DMS53 treated with DMSO at 0.1 percent for 48 hours (cell line): ENCODE results near the gene PYDC2.

Source experiments
- DNase-seq: peaks from one replicate; lab custom pipeline; 2025; ENCODE audit not compliant: unreplicated experiment; lab: John Stamatoyannopoulos, UW

The PYDC2 gene

DNA sequence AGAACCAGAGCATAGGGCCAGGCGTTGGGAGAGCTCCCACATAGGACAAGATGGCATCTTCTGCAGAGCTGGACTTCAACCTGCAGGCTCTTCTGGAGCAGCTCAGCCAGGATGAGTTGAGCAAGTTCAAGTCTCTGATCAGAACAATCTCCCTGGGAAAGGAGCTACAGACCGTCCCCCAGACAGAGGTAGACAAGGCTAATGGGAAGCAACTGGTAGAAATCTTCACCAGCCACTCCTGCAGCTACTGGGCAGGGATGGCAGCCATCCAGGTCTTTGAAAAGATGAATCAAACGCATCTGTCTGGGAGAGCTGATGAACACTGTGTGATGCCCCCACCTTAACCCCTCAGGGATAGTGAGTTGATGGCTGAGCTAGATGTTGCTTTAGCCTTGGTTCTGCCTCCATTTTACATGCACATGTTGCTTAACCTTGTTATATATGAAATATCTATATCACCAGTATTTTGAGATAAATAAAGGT, at the start of gene PYDC2:
Gene PYDC2, plus strand, starts transcription at position 51 of the 483 bp plus-strand sequence. Its CDS starts 0 bp downstream, at position 51.
- no peak for DNase-seq

DNA sequence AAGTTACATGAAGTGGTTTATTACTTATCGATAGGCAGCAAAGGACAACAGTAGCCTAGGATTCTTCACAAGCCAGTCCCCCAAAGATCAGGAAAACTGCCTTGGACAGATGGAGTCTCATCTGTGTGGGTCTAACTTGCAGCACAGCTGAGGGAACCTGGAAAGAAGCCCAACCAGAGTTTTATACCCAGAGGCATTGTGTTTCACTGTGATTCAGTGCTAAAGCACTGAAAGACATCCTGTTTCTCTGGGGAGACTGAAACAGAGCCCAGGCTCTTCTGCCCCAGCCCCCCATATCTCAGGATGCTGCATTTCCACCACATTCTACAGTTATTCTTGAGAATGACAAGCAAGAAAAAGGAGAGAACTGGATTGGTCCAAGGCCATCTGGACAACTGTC, 48.2 kb upstream of the PYDC2 start:
- DNase-seq, result no peak

DNA sequence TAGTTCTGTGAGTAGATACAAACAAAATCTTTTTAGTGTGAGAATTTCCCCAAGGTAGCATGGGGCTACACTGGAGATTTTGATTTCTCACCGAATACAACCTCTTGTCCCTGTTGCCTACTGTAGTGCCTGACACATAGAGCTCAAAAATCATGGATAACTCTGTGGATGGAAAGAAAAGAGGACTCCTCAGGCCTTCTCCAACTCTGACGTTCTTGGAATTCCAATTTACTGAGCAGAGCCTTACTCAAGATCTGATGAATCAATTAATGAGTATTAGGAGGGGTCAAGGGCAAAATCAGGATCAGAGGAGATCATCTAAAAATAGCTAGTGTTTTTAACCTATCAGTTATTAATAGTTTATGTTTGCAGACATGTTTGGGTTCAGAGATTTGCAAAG, 46.7 kb upstream of the PYDC2 start:
- DNase-seq, result no peak

DNA sequence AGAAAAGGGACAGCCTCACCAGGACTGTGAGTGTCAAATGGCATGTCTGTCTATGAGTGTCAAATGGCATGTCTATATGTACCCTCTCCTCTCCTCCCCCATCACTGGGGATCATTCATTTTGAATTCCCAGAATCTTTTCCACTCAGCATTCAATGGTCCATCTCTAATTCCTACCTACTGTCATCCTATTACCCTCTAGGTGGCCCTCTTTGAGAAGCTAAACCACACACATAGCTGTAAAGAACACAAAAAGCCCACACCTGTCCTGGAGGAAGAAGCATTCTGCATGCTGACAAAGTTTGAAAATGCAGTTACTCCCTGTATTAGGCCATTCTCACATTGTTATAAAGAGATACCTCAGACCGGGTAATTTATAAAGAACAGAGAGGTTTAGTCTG, 46.2 kb upstream of the PYDC2 start:
- DNase-seq, result no peak

DNA sequence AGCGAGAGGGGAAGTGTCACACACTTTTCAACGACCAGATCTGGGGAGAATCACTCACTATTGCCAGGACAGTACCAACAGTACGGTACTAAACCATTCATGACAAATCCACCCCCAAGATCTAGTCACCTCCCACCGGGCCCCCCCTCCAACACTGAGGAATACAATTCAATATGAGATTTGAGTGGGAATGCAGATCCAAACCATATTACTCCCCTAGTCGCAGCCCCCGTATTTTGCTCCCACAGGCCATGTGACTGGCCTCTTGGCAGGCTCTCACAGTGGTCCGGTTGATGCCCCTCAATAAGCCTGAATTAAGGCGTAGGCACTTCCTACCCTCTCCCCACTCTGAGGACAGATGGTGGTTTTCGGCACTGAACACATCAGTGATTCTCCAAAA, 45.4 kb upstream of the PYDC2 start:
- no peak for DNase-seq

DNA sequence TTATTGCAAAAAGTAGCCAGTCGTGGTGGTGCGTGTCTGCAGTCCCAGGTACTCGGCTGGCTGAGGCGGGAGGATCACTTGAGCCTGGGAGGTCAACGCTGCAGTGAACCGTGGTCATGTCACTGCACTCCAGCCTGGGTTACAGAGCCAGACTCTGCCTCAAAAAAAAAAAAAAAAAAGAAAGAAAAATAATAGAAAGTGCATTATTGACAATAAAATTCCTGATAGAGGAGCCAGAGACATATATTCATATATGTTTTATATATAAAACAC, 43.6 kb upstream of the PYDC2 start:
- no peak for DNase-seq

DNA sequence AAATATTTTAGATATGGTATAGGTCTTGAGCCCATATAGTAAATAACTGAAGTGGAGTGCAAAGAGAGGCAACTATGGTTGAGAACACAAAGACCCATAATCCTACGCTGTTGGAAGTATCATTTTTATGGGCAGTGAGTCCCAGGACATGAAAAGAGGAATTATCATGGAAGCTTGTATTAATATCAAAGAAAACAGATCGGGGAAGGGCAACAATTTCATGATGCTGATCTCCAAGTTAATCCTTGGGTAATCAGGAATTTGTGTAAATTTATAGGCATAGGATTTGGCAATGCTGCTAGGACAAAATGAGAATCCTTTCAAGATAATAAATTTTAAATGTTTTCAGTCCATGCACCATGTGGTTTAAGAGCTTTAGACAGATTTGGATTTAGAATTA, 40.2 kb upstream of the PYDC2 start:
- no peak for DNase-seq

DNA sequence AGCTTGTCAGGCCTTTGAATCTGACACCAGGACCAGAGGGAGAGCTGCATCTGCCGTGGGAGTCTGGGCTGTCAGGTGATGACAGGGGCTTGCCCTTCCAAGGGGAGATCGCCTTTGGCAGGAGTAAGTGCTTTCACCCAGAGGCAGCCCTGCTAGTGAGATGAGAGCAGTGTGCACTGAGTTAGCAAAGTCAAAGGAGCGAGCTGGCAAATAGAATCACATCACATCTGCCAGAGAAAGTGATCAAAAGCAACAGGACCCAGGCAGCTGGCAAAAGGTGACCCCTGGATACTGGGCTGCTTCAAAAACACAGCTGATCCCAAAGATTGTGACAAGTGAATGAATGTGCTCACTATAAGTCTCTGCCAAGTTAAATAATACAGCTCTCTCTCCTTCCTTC, 36.1 kb upstream of the PYDC2 start:
- no peak for DNase-seq

DNA sequence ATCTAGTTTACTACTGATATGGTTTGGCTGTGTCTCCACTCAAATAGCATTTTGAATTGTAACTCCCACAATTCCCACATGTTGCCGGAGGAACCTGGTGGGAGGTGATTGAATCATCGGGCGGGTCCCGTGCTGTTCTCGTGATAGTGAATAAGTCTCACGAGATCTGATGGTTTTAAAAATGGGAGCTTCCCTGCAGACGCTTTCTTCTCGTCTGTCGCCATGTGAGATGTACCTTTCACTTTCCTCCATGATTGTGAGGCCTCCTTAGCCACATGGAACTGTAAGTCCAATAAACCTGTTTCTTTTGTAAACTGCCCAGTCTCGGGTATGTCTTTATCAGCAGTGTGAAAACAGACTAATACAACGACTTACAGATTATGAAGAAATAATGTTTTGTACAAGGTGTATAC, 35.6 kb upstream of the PYDC2 start:
- DNase-seq, result no peak

DNA sequence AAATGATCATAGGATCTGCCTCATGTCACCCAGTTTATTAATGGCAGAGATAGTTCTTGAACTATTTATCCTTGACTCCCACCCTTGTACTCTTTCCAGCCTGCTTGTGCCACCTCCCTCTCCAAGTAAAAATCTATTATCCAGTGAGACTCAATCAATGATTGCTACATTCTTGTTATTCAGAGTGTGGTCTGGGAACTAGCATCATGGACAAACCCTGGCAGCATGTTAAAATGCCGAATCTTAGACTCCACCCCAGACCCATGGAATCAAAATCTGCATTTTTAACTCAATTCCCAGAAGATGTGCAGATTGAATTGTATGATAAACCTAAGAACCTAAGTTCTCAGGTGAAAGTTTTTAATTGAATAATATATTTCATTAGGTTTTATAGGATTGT, 34.7 kb upstream of the PYDC2 start:
- DNase-seq, result no peak

DNA sequence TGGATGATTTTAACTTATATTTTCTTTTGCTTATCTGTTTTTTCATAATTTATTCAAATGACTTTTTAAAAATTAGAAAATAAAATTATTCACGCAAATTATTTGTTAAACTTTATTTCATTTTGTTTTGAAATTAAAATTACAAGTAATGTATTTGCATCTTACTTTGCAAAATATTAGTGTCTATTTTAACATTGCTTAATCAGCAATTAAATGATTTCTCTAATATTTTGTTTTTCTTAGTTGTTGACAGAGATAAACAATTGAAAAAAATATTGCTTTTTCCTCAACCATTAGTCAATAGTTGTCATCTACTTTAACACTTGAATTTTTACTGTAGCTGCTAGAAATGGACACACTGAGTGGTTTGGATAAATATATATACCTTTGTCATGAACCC, 32.8 kb upstream of the PYDC2 start:
- DNase-seq, result no peak

DNA sequence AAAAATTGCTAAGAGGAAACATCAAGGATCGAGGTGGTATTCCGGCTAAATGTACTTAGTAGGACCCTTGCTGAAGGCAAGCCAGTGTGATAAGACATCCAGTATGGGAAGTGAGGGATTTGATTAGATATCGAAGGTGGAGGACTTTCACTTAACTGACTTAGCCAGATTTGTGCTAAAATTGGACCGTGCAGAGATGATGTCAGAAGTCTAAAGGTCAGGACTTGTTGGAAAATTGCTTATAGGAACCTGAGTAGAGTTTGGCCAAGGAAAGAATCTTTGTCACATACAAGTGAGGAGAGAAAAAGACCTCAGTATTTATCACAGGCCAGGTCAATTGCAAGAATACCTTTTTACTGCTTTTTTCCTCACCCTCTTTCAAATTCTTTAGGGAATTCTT, 30.9 kb upstream of the PYDC2 start:
- no peak for DNase-seq

DNA sequence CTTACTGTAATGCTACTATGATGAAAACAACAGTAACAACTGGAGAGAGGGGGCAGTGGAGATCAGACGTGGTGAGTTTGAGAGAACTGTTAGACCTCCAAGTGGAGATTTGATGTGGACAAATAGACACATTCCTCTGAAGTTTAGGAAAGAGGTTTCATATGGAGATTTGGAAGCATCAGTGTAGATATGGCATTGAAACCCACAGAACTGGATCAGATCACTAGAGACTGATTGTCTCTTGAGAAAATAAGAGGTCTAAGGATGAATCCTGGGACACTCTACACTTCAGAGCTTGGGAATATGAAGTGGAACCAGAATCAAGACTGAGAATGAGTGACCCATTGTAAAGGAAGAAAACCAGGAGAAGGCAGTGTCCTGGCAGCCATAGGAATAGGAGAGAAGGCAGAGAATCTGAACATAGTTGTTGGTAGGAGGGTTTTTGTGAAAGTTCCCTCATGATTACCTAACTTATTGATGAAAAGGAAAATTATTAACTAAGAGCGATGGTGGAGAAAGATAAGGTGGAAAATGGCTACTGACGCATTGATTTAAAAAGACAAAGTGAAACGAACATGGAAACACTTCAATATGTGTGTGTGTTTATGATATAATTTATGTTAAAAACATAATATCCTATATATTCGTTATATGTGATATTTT, 29.7 kb upstream of the PYDC2 start:
- DNase-seq, result no peak

DNA sequence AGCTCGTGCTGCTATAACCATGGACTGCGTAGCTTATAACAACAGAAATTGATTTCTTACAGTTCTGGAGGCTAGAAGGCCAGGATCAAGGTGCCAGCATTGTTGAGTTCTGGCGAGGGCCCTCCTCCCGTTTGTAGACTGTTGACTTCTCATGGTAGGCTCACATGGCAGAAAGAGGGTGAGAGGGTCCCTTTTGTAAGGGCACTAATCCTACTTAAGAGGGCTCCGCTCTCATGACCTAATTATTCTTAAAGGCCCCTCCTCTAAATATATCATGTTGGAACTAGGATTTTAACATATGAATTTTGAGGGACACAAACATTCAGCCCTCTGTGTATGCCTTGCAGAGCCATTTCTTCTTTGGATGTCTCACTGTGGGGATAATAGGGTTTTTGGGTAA, 28.8 kb upstream of the PYDC2 start:
- DNase-seq, result no peak

DNA sequence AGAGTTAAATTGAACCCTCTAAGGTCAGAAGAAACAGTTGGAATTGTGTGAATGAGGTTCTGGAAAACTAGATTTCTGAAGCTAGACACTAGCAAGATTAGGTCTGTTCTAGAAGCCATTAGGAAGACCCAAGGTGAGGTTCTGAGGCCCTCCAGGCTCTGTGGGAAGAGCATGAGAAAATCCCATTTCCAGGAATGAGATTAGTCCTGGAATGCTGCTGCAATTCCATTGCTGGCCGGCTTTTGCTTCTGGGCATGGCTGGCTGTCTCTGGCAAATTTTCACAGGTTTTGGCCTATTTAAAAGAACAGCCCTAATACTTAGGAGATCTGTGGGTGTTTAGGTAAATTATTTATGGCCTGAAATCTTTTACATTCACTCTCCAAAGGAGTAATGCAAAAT, 26.9 kb upstream of the PYDC2 start:
- DNase-seq, result no peak

DNA sequence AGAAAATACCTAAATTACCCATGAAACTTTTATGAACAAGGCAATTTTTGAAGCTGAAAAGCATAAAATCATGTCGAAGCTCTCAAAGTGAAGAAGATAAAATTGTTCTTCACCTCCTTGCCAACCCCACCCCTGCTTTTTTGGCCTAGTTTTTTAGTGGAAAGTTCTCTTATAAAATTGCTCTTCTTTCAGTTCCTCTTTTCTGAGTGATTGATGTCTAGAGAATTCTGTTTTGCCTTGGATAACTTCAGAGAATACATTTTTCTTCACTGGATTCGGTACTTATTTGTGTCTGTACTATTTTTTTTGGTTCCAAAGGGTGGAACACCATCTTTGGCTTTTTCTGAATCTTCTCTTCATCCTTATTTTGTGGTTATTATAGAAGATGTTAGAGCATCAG, 25.0 kb upstream of the PYDC2 start:
- DNase-seq, result no peak

DNA sequence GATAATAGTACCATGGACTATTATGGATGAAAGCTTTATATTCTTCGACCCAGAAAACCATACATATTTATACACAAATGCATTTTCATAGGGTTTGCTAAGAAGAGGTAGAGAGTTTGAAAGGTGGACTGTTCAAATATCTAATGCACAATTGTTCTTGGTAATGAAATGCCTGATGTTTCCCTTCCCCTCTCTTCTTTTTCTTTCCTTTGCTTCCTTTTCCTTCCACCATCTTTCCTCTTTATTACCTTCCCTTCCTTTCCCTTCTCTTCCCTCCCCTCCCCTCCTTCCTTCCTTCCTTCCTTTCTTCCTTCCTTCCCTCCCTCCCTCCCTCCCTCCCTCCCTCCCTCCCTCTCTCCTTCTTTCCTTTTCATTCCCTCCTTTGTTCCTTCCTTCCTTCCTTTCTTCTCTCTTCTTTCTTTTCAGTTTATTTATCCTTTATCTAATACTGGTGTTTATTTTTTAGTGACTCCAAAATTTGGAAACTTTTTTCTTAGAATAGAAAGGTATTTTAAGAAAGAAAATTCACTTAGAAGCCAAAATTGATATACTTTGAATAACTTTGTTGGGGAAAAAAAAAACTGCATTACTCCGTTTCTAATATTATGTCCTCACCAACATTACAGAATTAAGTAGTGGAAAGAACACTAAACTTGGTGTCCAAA, 22.7 kb upstream of the PYDC2 start:
- no peak for DNase-seq

DNA sequence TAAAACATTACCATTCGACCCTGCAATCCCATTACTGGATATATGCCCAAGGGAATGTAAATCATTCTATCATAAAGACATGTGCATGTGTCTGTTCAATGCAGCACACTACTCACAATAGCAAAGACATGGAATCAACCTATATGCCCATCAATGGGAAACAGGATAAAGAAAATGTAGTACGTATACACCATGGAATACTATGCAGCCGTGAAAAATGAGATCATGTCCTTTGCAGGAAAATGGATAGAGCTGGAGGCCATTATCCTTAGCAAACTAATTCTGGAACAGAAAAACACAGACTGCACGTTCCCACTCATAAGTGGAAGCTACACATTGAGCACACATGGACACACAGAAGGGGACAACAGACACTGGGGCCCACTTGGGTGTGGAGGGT, 20.4 kb upstream of the PYDC2 start:
- no peak for DNase-seq

DNA sequence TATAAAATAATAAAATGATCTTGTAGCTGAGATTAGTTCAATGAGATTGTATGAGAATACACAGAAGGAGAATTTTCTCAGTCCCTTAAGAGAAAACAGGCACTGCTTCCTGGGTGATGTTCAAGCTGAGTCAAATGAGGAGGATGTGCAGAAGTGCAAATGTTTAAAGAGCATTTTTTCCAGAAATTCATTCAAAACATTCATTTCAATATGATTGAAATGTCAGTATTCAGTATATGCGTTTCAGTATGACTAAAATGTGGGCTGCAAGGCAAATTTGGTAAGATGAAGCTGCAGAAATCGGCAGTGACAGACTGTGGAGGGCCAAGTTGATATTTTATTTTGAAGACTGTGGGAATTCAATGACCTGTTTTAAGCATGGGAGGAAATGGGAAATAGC, 19.3 kb upstream of the PYDC2 start:
- DNase-seq, result no peak

DNA sequence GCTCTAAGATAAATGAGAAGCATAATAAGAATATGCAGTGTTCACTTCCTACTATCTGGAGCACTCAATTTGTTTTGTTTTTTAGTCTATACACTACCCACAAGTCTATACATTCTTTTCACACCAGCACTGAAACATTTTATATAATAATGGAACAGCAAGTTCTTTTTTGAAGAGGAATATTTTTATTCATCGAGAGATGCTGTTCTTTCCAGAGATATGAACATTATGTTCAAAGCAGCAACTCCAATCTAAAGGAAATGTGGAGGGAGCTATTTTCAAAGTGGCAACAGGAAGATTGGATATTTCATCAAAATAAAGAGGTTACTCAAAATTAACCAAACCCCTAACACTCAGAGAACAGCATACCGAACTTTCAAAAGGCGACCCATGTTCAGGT, 16.4 kb upstream of the PYDC2 start:
- no peak for DNase-seq

DNA sequence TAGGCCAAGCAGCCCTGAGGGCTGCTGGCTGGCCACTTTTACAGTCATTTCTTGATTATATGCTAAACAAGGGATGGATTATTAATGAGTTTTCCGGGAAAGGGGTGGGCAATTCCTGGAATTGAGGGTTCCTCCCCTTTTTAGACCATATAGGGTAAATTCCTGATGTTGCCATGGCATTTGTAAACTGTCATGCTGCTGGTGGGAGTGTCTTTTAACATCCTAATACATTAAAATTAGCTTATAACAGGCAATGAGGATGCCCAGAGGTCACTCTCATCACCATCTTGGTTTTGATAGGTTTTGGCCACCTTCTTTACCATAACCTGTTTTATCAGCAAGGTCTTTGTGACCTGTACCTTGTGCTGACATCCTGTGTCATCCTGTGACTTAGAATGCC, 11.7 kb upstream of the PYDC2 start:
- DNase-seq, result no peak

DNA sequence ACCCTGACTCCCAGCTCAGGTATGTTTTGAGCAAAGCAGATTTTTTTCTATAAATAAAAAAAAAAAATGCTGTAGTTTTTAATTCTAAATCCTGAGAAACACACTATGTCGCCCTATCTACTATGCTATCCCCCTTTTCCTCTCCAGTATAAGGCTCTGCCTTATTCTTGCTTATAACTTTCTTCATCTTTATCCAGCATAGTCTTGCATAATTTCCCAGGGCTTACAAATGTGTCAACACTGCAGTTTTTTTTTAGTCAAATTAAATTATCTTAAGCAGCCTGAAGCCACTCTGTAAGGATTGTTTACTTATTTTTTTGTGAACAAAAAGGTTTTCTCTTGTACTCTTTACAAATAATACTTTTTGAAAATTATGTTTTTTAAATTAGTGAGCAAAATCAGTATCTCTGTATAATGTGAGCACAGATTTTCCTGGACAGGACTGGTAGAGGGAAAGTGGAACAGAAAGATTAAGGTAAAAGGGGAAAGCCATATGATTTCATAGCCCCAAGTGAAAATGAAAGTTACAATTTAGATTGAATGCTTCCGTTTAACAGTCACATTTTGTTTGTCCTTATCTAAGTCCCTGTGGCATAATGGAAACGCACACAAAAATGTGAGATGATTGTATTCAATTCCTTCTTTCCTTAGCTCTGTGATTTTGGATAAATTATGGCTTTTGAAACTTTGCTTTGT, 5.6 kb upstream of the PYDC2 start:
- no peak for DNase-seq

DNA sequence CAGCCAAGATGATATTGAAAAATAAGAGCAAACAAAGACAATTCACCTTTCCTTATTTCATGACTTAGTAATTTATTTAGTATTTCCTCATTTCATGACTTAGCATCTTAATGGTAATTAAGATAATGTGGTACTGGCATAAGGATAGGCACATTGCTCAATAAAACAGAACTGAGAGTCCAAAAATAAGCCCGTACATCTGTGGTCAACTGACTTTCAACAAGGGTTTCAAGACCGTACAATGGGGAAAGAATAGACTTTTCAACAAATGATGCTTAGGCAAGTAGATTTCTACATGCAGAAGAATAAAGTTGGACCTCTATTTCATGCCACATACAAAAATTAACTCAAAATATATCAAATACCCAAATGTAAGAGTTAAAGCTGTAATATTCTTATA, 603 bp upstream of the PYDC2 start:
- no peak for DNase-seq
